Measurements from ENCODE around the gene LRRC75A. TPM values are rescaled to one million over a fixed set of nuclear protein-coding genes. Genes with fewer than 3 reads are reported as not detected.

LRRC75A gene
- polyA plus RNA-seq, 3 donors: 1.0 to 2.4 (median 1.4) TPM

- Histone ChIP-seq H3K36me3 (replicated peaks in 1 of 2; ENCODE audit: control insufficient read depth in 1 of 2, insufficient read depth in 2 of 2, low read length in 2 of 2) (peaks cover 36 to 56% of the 10 kb centered on the region in 2 donors), H3K79me2 (ENCODE audit: insufficient read depth, low read length) (peaks cover 6% of the 10 kb centered on the region), H3K27me3 (ENCODE audit: control insufficient read depth in 2 of 2, insufficient read depth in 2 of 2, low read length in 2 of 2) (no peaks in the 10 kb centered on the region), H4K20me1 (ENCODE audit: insufficient read depth, low read length) (peaks cover 11% of the 10 kb centered on the region), H3K9me3 (replicated peaks in 1 of 2; ENCODE audit: control insufficient read depth in 1 of 2, insufficient read depth in 1 of 2, low read length in 2 of 2) (no peaks in the 10 kb centered on the region), H3K4me3 (replicated peaks in 1 of 3; ENCODE audit: low read depth in 2 of 3, low read length in 3 of 3) (no peak overlapping the region), H2AFZ (ENCODE audit: insufficient read depth, low read depth, low read length, poor library complexity, severe bottlenecking) (no peak overlapping the region), H3K9ac (ENCODE audit: insufficient read depth, low read length, poor library complexity, severe bottlenecking) (no peak overlapping the region), H3K27ac (ENCODE audit: low read depth in 1 of 2, low read length in 2 of 2) (no peak overlapping the region), H3K4me2 (replicated peaks; ENCODE audit: extremely low read depth, low read length, poor library complexity, severe bottlenecking) (no peak overlapping the region), H3K4me1 (ENCODE audit: control insufficient read depth in 1 of 2, insufficient read depth in 2 of 2, low read length in 2 of 2) (no peaks in the 10 kb centered on the region)
- intact Hi-C loops (cut with micrococcal nuclease): no loop called here
- H3K4me1 Mint-ChIP-seq: peaks cover 8% of the 10 kb centered on the region
- no peak for DNase-seq
- H3K27me3 Mint-ChIP-seq (ENCODE audit: low read depth in 3 of 3): peaks cover 0 to 1% (median 0%) of the 10 kb centered on the region in 3 donors
- H3K36me3 Mint-ChIP-seq: peaks cover 38 to 56% of the 10 kb centered on the region in 2 donors
- WGBS (ENCODE audit: insufficient coverage): 89% methylated on average over 4 of the region's 6 CpGs
- H3K9me3 Mint-ChIP-seq: no peaks in the 10 kb centered on the region
- TF ChIP-seq CTCF (IDR thresholded peaks at IDR 0.05): no peak
- H3K4me3 Mint-ChIP-seq: no peak overlapping the region
- H3K27ac Mint-ChIP-seq: peak overlapping the region in 1 of 7 donors; percentile 66
These were observed 43.5 kb downstream of the LRRC75A start for GRCh38 chr17:16448490-16448889.

DNA sequence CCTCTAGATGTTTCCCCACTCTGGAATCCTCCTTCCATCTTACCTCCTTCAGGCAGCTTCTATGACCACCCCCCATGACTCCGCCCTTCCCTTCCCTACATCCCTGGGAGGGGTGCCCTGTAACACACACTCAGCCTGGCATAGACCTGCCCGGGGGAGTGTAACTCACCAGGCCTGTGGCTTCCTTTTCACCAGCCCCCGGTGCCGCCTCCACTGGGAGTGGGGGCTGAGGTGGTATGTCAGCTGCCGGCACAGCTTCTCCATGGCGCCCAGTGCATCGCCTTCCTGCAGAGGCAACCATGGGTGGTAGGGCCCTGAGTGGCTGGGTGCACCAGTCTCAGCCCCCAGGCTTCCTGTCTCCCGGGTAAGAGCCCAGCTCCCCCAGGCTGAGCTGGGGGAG, 44.3 kb downstream of the LRRC75A start:
- Histone ChIP-seq H3K4me3 (replicated peaks in 1 of 3; ENCODE audit: low read depth in 2 of 3, low read length in 3 of 3) (no peak overlapping the region), H3K27ac (ENCODE audit: low read depth in 1 of 2, low read length in 2 of 2) (no peak overlapping the region), H3K27me3 (ENCODE audit: control insufficient read depth in 2 of 2, insufficient read depth in 2 of 2, low read length in 2 of 2) (no peaks in the 10 kb centered on the region), H3K79me2 (ENCODE audit: insufficient read depth, low read length) (peaks cover 15% of the 10 kb centered on the region), H2AFZ (ENCODE audit: insufficient read depth, low read depth, low read length, poor library complexity, severe bottlenecking) (no peak overlapping the region), H3K4me2 (replicated peaks; ENCODE audit: extremely low read depth, low read length, poor library complexity, severe bottlenecking) (no peak overlapping the region), H4K20me1 (ENCODE audit: insufficient read depth, low read length) (peaks cover 20% of the 10 kb centered on the region), H3K36me3 (replicated peaks in 1 of 2; ENCODE audit: control insufficient read depth in 1 of 2, insufficient read depth in 2 of 2, low read length in 2 of 2) (peaks cover 44 to 64% of the 10 kb centered on the region in 2 donors), H3K9ac (ENCODE audit: insufficient read depth, low read length, poor library complexity, severe bottlenecking) (no peak overlapping the region), H3K4me1 (ENCODE audit: control insufficient read depth in 1 of 2, insufficient read depth in 2 of 2, low read length in 2 of 2) (peaks cover 0 to 2% of the 10 kb centered on the region in 2 donors), H3K9me3 (replicated peaks in 1 of 2; ENCODE audit: control insufficient read depth in 1 of 2, insufficient read depth in 1 of 2, low read length in 2 of 2) (no peaks in the 10 kb centered on the region)
- 53% methylated on average over 7 of the region's 8 CpGs for WGBS (ENCODE audit: insufficient coverage)
- no peak for DNase-seq
- peaks cover 0 to 1% (median 0%) of the 10 kb centered on the region in 3 donors for H3K27me3 Mint-ChIP-seq (ENCODE audit: low read depth in 3 of 3)
- peaks cover 4% of the 10 kb centered on the region for H3K4me1 Mint-ChIP-seq
- H3K9me3 Mint-ChIP-seq: no peaks in the 10 kb centered on the region
- H3K27ac Mint-ChIP-seq: peak overlapping the region in 2 of 7 donors; percentile 37 to 59
- H3K4me3 Mint-ChIP-seq: no peak overlapping the region
- no peak for TF ChIP-seq CTCF (IDR thresholded peaks at IDR 0.05)
- intact Hi-C loops (cut with micrococcal nuclease): no loop called here
- peaks cover 44 to 61% of the 10 kb centered on the region in 2 donors for H3K36me3 Mint-ChIP-seq
